Sigmoid colon (tissue), 4 donors: ENCODE data around the gene MELTF.

ENCODE experiments used
- POLR2A ChIP-seq, 2 donors: fragments of 450-650 bp; IDR thresholded peaks; one replicate each; pipeline ENCODE4 v1.6.1; 2016; ENCODE audit warnings: antibody characterized with exemption in 2 of 2, mild to moderate bottlenecking in 2 of 2, moderate library complexity in 2 of 2
- POLR2AphosphoS5 ChIP-seq, 4 donors: sonication (generic); formaldehyde crosslinking; IDR thresholded peaks; one replicate each; pipeline ENCODE4 v1.6.1; 2017; ENCODE audit warnings: antibody characterized with exemption in 4 of 4
- TF ChIP-seq, protein P1 (sequence below), 4 experiments: fragments of 450-650 bp in 3 of 4; fragments of 200-600 bp in 1 of 4; IDR thresholded peaks; one replicate each; pipeline ENCODE4 v1.5.1; 2016 to 2019; ENCODE audit warnings: antibody characterized with exemption in 4 of 4, mild to moderate bottlenecking in 3 of 4, moderate library complexity in 2 of 4

DNA sequence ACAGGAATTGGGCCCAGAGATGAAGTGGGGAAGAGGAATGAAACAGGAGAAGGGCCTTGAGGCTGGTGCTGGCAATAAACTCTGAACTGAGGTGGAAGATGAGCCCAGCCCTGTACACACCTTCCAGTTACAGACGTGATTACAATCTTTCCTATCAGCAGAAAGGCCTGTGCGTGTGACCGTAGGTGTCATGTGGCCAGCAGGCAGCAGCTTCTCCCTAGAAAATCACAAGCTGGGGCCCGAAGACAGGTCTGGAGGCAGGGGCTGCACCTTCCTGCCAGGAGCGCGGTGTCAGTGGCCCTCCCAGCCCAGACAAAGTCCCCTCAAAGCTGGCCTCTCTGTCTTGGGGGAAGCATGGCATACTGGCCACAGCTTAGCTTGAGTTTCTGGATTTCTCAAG is 44.3 kb downstream of the MELTF start:
- TF ChIP-seq, protein P1, sequence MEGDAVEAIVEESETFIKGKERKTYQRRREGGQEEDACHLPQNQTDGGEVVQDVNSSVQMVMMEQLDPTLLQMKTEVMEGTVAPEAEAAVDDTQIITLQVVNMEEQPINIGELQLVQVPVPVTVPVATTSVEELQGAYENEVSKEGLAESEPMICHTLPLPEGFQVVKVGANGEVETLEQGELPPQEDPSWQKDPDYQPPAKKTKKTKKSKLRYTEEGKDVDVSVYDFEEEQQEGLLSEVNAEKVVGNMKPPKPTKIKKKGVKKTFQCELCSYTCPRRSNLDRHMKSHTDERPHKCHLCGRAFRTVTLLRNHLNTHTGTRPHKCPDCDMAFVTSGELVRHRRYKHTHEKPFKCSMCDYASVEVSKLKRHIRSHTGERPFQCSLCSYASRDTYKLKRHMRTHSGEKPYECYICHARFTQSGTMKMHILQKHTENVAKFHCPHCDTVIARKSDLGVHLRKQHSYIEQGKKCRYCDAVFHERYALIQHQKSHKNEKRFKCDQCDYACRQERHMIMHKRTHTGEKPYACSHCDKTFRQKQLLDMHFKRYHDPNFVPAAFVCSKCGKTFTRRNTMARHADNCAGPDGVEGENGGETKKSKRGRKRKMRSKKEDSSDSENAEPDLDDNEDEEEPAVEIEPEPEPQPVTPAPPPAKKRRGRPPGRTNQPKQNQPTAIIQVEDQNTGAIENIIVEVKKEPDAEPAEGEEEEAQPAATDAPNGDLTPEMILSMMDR (IDR thresholded peaks at IDR 0.05), result no peak
- TF ChIP-seq POLR2A (IDR thresholded peaks at IDR 0.05) (no peak), POLR2AphosphoS5 (IDR thresholded peaks at IDR 0.05) (no peak)
